ENCODE results near the gene AKR1A1. TPM values are rescaled to one million over a fixed set of nuclear protein-coding genes. Genes with fewer than 3 reads are reported as not detected.
A peak's percentile ranks its signal among the peaks of the same experiment; 100 is the strongest.

Gene AKR1A1
- total and polyA plus RNA-seq, 2 donors: 130 to 147 TPM

- H3K27me3 ChIP-seq (ENCODE audit: control insufficient read depth in 2 of 2, insufficient read depth in 1 of 2, low read length in 1 of 2): no peaks in the 10 kb centered on the region
- no peak for DNase-seq (ENCODE audit: low read depth in 6 of 9, low spot score in 9 of 9)
- no peaks in the 10 kb centered on the region for H3K4me1 ChIP-seq (ENCODE audit: control insufficient read depth in 2 of 2, insufficient read depth in 2 of 2, low read length in 2 of 2)
- WGBS: 95% methylated on average over 3 of the region's 3 CpGs
- no peaks in the 10 kb centered on the region for H3K9me3 ChIP-seq (ENCODE audit: control insufficient read depth in 2 of 2, insufficient read depth in 1 of 2, low read length in 1 of 2)
- peaks cover 18 to 27% of the 10 kb centered on the region in 2 donors for H3K36me3 ChIP-seq (ENCODE audit: control insufficient read depth in 2 of 2, insufficient read depth in 2 of 2, low read length in 1 of 2)
- no peak overlapping the region for H3K4me3 ChIP-seq (ENCODE audit: low read length in 2 of 2)
- H3K27ac ChIP-seq (ENCODE audit: low read depth in 1 of 2, low read length in 1 of 2): no peak overlapping the region
These were observed 22.7 kb downstream of the AKR1A1 start for GRCh38 chr1:45573231-45573804.

- DNase-seq (ENCODE audit: low read depth in 6 of 9, low spot score in 9 of 9): no peak
- H3K4me3 ChIP-seq (ENCODE audit: low read length in 2 of 2): no peak overlapping the region
- peaks cover 11 to 18% of the 10 kb centered on the region in 2 donors for H3K36me3 ChIP-seq (ENCODE audit: control insufficient read depth in 2 of 2, insufficient read depth in 2 of 2, low read length in 1 of 2)
- no peaks in the 10 kb centered on the region for H3K4me1 ChIP-seq (ENCODE audit: control insufficient read depth in 2 of 2, insufficient read depth in 2 of 2, low read length in 2 of 2)
- H3K27ac ChIP-seq (ENCODE audit: low read depth in 1 of 2, low read length in 1 of 2): no peak overlapping the region
- H3K9me3 ChIP-seq (ENCODE audit: control insufficient read depth in 2 of 2, insufficient read depth in 1 of 2, low read length in 1 of 2): peaks cover 0 to 2% of the 10 kb centered on the region in 2 donors
- over 99% methylated on average over 7 of the region's 7 CpGs for WGBS
- H3K27me3 ChIP-seq (ENCODE audit: control insufficient read depth in 2 of 2, insufficient read depth in 1 of 2, low read length in 1 of 2): no peaks in the 10 kb centered on the region
These were observed 23.5 kb downstream of the AKR1A1 start for GRCh38 chr1:45574105-45574626.

- H3K27ac ChIP-seq (ENCODE audit: low read depth in 1 of 2, low read length in 1 of 2): peak overlapping the region; percentile 90 to 98
- no peaks in the 10 kb centered on the region for H3K27me3 ChIP-seq (ENCODE audit: control insufficient read depth in 2 of 2, insufficient read depth in 1 of 2, low read length in 1 of 2)
- DNase-seq (ENCODE audit: low read depth in 6 of 9, low spot score in 9 of 9): peak; percentile 90 to 99 (median 96)
- WGBS: under 1% methylated on average over 19 of the region's 19 CpGs
- H3K4me3 ChIP-seq (ENCODE audit: low read length in 2 of 2): peak overlapping the region; percentile 55 to 80
- H3K36me3 ChIP-seq (ENCODE audit: control insufficient read depth in 2 of 2, insufficient read depth in 2 of 2, low read length in 1 of 2): peaks cover 3% of the 10 kb centered on the region in 2 donors
- H3K4me1 ChIP-seq (ENCODE audit: control insufficient read depth in 2 of 2, insufficient read depth in 2 of 2, low read length in 2 of 2): peaks cover 12 to 21% of the 10 kb centered on the region in 2 donors
- peaks cover 0 to 3% of the 10 kb centered on the region in 2 donors for H3K9me3 ChIP-seq (ENCODE audit: control insufficient read depth in 2 of 2, insufficient read depth in 1 of 2, low read length in 1 of 2)
These were observed 32.6 kb downstream of the AKR1A1 start for GRCh38 chr1:45583264-45583665.

- Histone ChIP-seq H3K27ac (ENCODE audit: low read depth in 1 of 2, low read length in 1 of 2) (peak within 1 kb of the TSS; percentile 90 to 98), H3K9me3 (ENCODE audit: control insufficient read depth in 2 of 2, insufficient read depth in 1 of 2, low read length in 1 of 2) (peaks cover 0 to 3% of the 10 kb centered on the region in 2 donors), H3K27me3 (ENCODE audit: control insufficient read depth in 2 of 2, insufficient read depth in 1 of 2, low read length in 1 of 2) (no peaks in the 10 kb centered on the region), H3K4me3 (ENCODE audit: low read length in 2 of 2) (peak within 1 kb of the TSS; percentile 55 to 80), H3K36me3 (ENCODE audit: control insufficient read depth in 2 of 2, insufficient read depth in 2 of 2, low read length in 1 of 2) (peaks cover 3 to 5% of the 10 kb centered on the region in 2 donors), H3K4me1 (ENCODE audit: control insufficient read depth in 2 of 2, insufficient read depth in 2 of 2, low read length in 2 of 2) (peaks cover 12 to 21% of the 10 kb centered on the region in 2 donors)
- DNase-seq (ENCODE audit: low read depth in 6 of 9, low spot score in 9 of 9): peak in 8 of 9 donors; percentile 83 to 97 (median 92)
- under 1% methylated on average over 40 of the region's 41 CpGs for WGBS
These were observed 33.2 kb downstream of the AKR1A1 start, which contains the start of gene NASP for GRCh38 chr1:45583666-45584350. Gene NASP (plus strand): TSS chr1:45584041. CDS start chr1:45584147, 106 bp downstream.

- H3K4me1 ChIP-seq (ENCODE audit: control insufficient read depth in 2 of 2, insufficient read depth in 2 of 2, low read length in 2 of 2): peaks cover 12 to 21% of the 10 kb centered on the region in 2 donors
- H3K27ac ChIP-seq (ENCODE audit: low read depth in 1 of 2, low read length in 1 of 2): peak overlapping the region; percentile 90 to 98
- under 1% methylated on average over 59 of the region's 59 CpGs for WGBS
- peak; percentile 76 to 95 (median 88) for DNase-seq (ENCODE audit: low read depth in 6 of 9, low spot score in 9 of 9)
- peak overlapping the region; percentile 55 to 80 for H3K4me3 ChIP-seq (ENCODE audit: low read length in 2 of 2)
- H3K36me3 ChIP-seq (ENCODE audit: control insufficient read depth in 2 of 2, insufficient read depth in 2 of 2, low read length in 1 of 2): peaks cover 3 to 10% of the 10 kb centered on the region in 2 donors
- no peaks in the 10 kb centered on the region for H3K27me3 ChIP-seq (ENCODE audit: control insufficient read depth in 2 of 2, insufficient read depth in 1 of 2, low read length in 1 of 2)
- no peaks in the 10 kb centered on the region for H3K9me3 ChIP-seq (ENCODE audit: control insufficient read depth in 2 of 2, insufficient read depth in 1 of 2, low read length in 1 of 2)
These were observed 33.9 kb downstream of the AKR1A1 start for GRCh38 chr1:45584351-45585109.

- 6% methylated on average over 5 of the region's 5 CpGs for WGBS
- Histone ChIP-seq H3K4me1 (ENCODE audit: control insufficient read depth in 2 of 2, insufficient read depth in 2 of 2, low read length in 2 of 2) (peaks cover 12 to 21% of the 10 kb centered on the region in 2 donors), H3K27ac (ENCODE audit: low read depth in 1 of 2, low read length in 1 of 2) (peak overlapping the region; percentile 64 to 90)
These were observed 34.4 kb downstream of the AKR1A1 start for GRCh38 chr1:45585110-45585426.

GRCh38 chr1:45585496-45586075 lies 35.0 kb downstream of the AKR1A1 start:
- H3K27me3 ChIP-seq (ENCODE audit: control insufficient read depth in 2 of 2, insufficient read depth in 1 of 2, low read length in 1 of 2): no peaks in the 10 kb centered on the region
- peaks cover 12 to 21% of the 10 kb centered on the region in 2 donors for H3K4me1 ChIP-seq (ENCODE audit: control insufficient read depth in 2 of 2, insufficient read depth in 2 of 2, low read length in 2 of 2)
- peak overlapping the region; percentile 55 to 80 for H3K4me3 ChIP-seq (ENCODE audit: low read length in 2 of 2)
- 47% methylated on average over 7 of the region's 7 CpGs for WGBS
- no peak overlapping the region for H3K27ac ChIP-seq (ENCODE audit: low read depth in 1 of 2, low read length in 1 of 2)
- DNase-seq (ENCODE audit: low read depth in 6 of 9, low spot score in 9 of 9): no peak
- peaks cover 3 to 12% of the 10 kb centered on the region in 2 donors for H3K36me3 ChIP-seq (ENCODE audit: control insufficient read depth in 2 of 2, insufficient read depth in 2 of 2, low read length in 1 of 2)
- H3K9me3 ChIP-seq (ENCODE audit: control insufficient read depth in 2 of 2, insufficient read depth in 1 of 2, low read length in 1 of 2): no peaks in the 10 kb centered on the region

More at GRCh38 chr1:45585110-45585426, 34.4 kb downstream of the AKR1A1 start:
- Histone ChIP-seq H3K4me3 (ENCODE audit: low read length in 2 of 2) (peak overlapping the region; percentile 55 to 80), H3K9me3 (ENCODE audit: control insufficient read depth in 2 of 2, insufficient read depth in 1 of 2, low read length in 1 of 2) (no peaks in the 10 kb centered on the region), H3K36me3 (ENCODE audit: control insufficient read depth in 2 of 2, insufficient read depth in 2 of 2, low read length in 1 of 2) (peaks cover 3 to 10% of the 10 kb centered on the region in 2 donors), H3K27me3 (ENCODE audit: control insufficient read depth in 2 of 2, insufficient read depth in 1 of 2, low read length in 1 of 2) (no peaks in the 10 kb centered on the region)
- no peak for DNase-seq (ENCODE audit: low read depth in 6 of 9, low spot score in 9 of 9)

- Histone ChIP-seq H3K27me3 (ENCODE audit: control insufficient read depth in 2 of 2, insufficient read depth in 1 of 2, low read length in 1 of 2) (no peaks in the 10 kb centered on the region), H3K4me3 (ENCODE audit: low read length in 2 of 2) (no peak overlapping the region), H3K27ac (ENCODE audit: low read depth in 1 of 2, low read length in 1 of 2) (peak overlapping the region in 1 of 2 donors; percentile 5), H3K36me3 (ENCODE audit: control insufficient read depth in 2 of 2, insufficient read depth in 2 of 2, low read length in 1 of 2) (peaks cover 7 to 23% of the 10 kb centered on the region in 2 donors), H3K9me3 (ENCODE audit: control insufficient read depth in 2 of 2, insufficient read depth in 1 of 2, low read length in 1 of 2) (no peaks in the 10 kb centered on the region), H3K4me1 (ENCODE audit: control insufficient read depth in 2 of 2, insufficient read depth in 2 of 2, low read length in 2 of 2) (peaks cover 12 to 21% of the 10 kb centered on the region in 2 donors)
- WGBS: 85% methylated on average over 4 of the region's 4 CpGs
- DNase-seq (ENCODE audit: low read depth in 6 of 9, low spot score in 9 of 9): no peak
These were observed 36.1 kb downstream of the AKR1A1 start for GRCh38 chr1:45586769-45587168.
